OCI-LY1 (cell line): ENCODE data around the gene CDKN2B-AS1.

Source experiments
- CTCF ChIP-seq: fragments of 200-600 bp; sonication (generic), shearing (Covaris generic); IDR thresholded peaks from 2 replicates; pipeline ENCODE4 v1.5.1; 2017; ENCODE audit warnings: mild to moderate bottlenecking, antibody characterized with exemption, low read length, moderate library complexity, mixed read lengths
- EZH2 ChIP-seq: fragments of 200-600 bp; sonication (generic), shearing (Covaris generic); IDR thresholded peaks from 2 replicates; pipeline ENCODE4 v1.8.0; 2017; ENCODE audit warnings: borderline replicate concordance, mixed run types, mild to moderate bottlenecking, antibody characterized with exemption, low read length, moderate library complexity, mixed read lengths

- no peak for TF ChIP-seq CTCF
- no peak for TF ChIP-seq EZH2
Observed at GRCh38 chr9:21945606-21946005, 49.0 kb upstream of the CDKN2B-AS1 start.
